SU-DHL-6 (cell line): ENCODE measurements around the gene ZNF579.

ENCODE experiments used
- H2AFZ ChIP-seq: fragments of 200-600 bp; sonication (generic); 2 replicates; pipeline ENCODE4 v1.6.1; 2014; ENCODE audit warnings: low read depth, mild to moderate bottlenecking, moderate library complexity, mixed read lengths, antibody characterized with exemption, low read length; ENCODE audit not compliant: severe bottlenecking
- H3F3A ChIP-seq: fragments of 200-600 bp; shearing (Covaris generic); 2 replicates; pipeline ENCODE4 v1.6.0; 2016; ENCODE audit warnings: antibody characterized with exemption, mild to moderate bottlenecking; ENCODE audit not compliant: insufficient read depth
- H3K27ac ChIP-seq: fragments of 200-600 bp; sonication (generic); 2 replicates; pipeline ENCODE4 v1.5.1; 2016; ENCODE audit warnings: low read depth, mild to moderate bottlenecking, low read length, moderate library complexity, mixed read lengths
- H3K27me3 ChIP-seq: fragments of 200-600 bp; sonication (generic), shearing (Covaris generic); 2 replicates; pipeline ENCODE4 v1.6.0; 2014; ENCODE audit warnings: mild to moderate bottlenecking, low read length
- H3K36me3 ChIP-seq: fragments of 200-600 bp; sonication (generic); 2 replicates; pipeline ENCODE4 v1.6.1; 2014; ENCODE audit warnings: mild to moderate bottlenecking, low read length, mixed read lengths
- H3K4me2 ChIP-seq: fragments of 300-600, 200-600 bp; shearing (Covaris generic), sonication (generic); 2 replicates; pipeline ENCODE4 v1.6.0; 2014; ENCODE audit warnings: low read length, low read depth, mild to moderate bottlenecking; ENCODE audit not compliant: poor library complexity, severe bottlenecking
- H3K4me3 ChIP-seq: fragments of 200-600 bp; sonication (generic); 2 replicates; pipeline ENCODE4 v1.5.1; 2014; ENCODE audit warnings: antibody characterized with exemption, low read length, mild to moderate bottlenecking, mixed read lengths; ENCODE audit not compliant: insufficient read depth, poor library complexity, severe bottlenecking
- H3K79me2 ChIP-seq: fragments of 200-600 bp; sonication (generic); 2 replicates; pipeline ENCODE4 v1.6.1; 2014; ENCODE audit warnings: mild to moderate bottlenecking, low read length, moderate library complexity; ENCODE audit not compliant: insufficient read depth
- H3K9ac ChIP-seq: fragments of 200-600 bp; sonication (generic); 2 replicates; pipeline ENCODE4 v1.7.0; 2014; ENCODE audit warnings: mild to moderate bottlenecking, low read length
- H3K9me2 ChIP-seq: fragments of 200-600 bp; sonication (generic); replicated peaks from 2 replicates; pipeline ENCODE4 v1.6.1; 2014; ENCODE audit warnings: low read length; ENCODE audit not compliant: insufficient read depth
- H3K9me3 ChIP-seq: fragments of 200-600 bp; sonication (generic); 2 replicates; pipeline ENCODE4 v1.6.1; 2014; ENCODE audit warnings: low read length, mixed read lengths; ENCODE audit not compliant: insufficient read depth
- H4K20me1 ChIP-seq: fragments of 200-600 bp; sonication (generic); 2 replicates; pipeline ENCODE4 v1.6.1; 2014; ENCODE audit warnings: low read depth, mild to moderate bottlenecking, antibody characterized with exemption, low read length, moderate library complexity, mixed read lengths
- EZH2phosphoT487 ChIP-seq: fragments of 200-600 bp; sonication (generic), shearing (Covaris generic); conservative IDR thresholded peaks from 2 replicates; pipeline ENCODE4 v1.6.1; 2018; ENCODE audit warnings: mild to moderate bottlenecking, antibody characterized with exemption, low read length, moderate library complexity, mixed read lengths
- TF ChIP-seq, protein P1 (sequence below): fragments of 200-600 bp; sonication (generic); IDR thresholded peaks from one replicate; pipeline ENCODE4 v1.5.1; 2017; ENCODE audit warnings: antibody characterized with exemption, mild to moderate bottlenecking, low read length, moderate library complexity; ENCODE audit not compliant: insufficient read depth, poor library complexity, severe bottlenecking

The ZNF579 gene

GRCh38 chr19:55614711-55615542 lies 34.3 kb upstream of the ZNF579 start:
- H3K9me3 ChIP-seq = no peaks in the 10 kb centered on the region
- TF ChIP-seq EZH2phosphoT487 = no peak
- TF ChIP-seq, protein P1, sequence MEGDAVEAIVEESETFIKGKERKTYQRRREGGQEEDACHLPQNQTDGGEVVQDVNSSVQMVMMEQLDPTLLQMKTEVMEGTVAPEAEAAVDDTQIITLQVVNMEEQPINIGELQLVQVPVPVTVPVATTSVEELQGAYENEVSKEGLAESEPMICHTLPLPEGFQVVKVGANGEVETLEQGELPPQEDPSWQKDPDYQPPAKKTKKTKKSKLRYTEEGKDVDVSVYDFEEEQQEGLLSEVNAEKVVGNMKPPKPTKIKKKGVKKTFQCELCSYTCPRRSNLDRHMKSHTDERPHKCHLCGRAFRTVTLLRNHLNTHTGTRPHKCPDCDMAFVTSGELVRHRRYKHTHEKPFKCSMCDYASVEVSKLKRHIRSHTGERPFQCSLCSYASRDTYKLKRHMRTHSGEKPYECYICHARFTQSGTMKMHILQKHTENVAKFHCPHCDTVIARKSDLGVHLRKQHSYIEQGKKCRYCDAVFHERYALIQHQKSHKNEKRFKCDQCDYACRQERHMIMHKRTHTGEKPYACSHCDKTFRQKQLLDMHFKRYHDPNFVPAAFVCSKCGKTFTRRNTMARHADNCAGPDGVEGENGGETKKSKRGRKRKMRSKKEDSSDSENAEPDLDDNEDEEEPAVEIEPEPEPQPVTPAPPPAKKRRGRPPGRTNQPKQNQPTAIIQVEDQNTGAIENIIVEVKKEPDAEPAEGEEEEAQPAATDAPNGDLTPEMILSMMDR = no peak
- no peak overlapping the region for H3K27ac ChIP-seq
- H3K9ac ChIP-seq = no peak overlapping the region
- H3K4me3 ChIP-seq = no peak overlapping the region
- peaks cover 4% of the 10 kb centered on the region; the same call in 1 of the 2 replicates for H3K79me2 ChIP-seq
- no peaks in the 10 kb centered on the region for H4K20me1 ChIP-seq
- H3K36me3 ChIP-seq = no peaks in the 10 kb centered on the region
- H3K27me3 ChIP-seq = no peaks in the 10 kb centered on the region
- no peaks in the 10 kb centered on the region for H3K9me2 ChIP-seq
- H3F3A ChIP-seq = peaks cover 6% of the 10 kb centered on the region; the same call in 1 of the 2 replicates
- H2AFZ ChIP-seq = no peak overlapping the region
- H3K4me2 ChIP-seq = no peak overlapping the region

DNA sequence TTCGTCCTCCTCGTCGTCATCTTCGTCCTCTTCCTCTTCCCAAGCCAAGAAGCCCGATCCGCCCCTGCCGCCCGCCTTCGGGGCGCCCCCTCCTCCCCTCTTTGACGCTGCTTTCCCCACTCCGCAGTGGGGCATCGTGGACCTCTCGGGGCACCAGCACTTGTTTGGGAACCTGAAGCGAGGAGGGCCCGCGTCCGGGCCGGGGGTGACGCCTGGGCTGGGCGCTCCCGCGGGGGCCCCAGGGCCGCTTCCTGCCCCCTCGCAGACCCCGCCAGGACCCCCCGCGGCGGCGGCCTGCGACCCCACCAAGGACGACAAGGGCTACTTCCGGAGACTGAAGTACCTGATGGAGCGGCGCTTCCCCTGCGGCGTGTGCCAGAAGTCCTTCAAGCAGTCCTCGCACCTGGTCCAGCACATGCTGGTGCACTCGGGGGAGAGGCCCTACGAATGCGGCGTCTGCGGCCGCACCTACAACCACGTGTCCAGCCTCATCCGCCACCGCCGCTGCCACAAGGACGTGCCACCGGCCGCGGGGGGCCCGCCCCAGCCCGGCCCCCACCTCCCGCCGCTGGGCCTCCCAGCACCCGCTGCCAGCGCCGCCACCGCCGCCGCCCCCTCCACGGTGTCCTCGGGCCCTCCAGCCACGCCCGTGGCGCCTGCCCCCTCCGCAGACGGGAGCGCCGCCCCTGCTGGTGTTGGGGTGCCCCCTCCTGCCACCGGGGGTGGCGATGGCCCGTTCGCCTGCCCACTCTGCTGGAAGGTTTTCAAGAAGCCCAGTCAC lies 33.5 kb upstream of the ZNF579 start:
- Histone ChIP-seq H3K27me3 (no peaks in the 10 kb centered on the region), H3K4me2 (no peak overlapping the region), H3K9ac (no peak overlapping the region), H4K20me1 (no peaks in the 10 kb centered on the region), H3K27ac (no peak overlapping the region), H3K79me2 (peaks cover 4% of the 10 kb centered on the region; the same call in 1 of the 2 replicates), H3K9me3 (no peaks in the 10 kb centered on the region), H3F3A (peaks cover 2% of the 10 kb centered on the region; the same call in 1 of the 2 replicates), H3K36me3 (no peaks in the 10 kb centered on the region), H3K9me2 (no peaks in the 10 kb centered on the region), H2AFZ (no peak overlapping the region), H3K4me3 (no peak overlapping the region)
- TF ChIP-seq, protein P1 = no peak
- no peak for TF ChIP-seq EZH2phosphoT487

- Histone ChIP-seq H3K4me2 (no peak overlapping the region), H3K27ac (no peak overlapping the region), H3K27me3 (no peaks in the 10 kb centered on the region), H3K9me3 (no peaks in the 10 kb centered on the region), H3K79me2 (peaks cover 8% of the 10 kb centered on the region; the same call in 1 of the 2 replicates), H3K4me3 (no peak overlapping the region), H3K9ac (no peak overlapping the region), H3K36me3 (no peaks in the 10 kb centered on the region), H3K9me2 (no peaks in the 10 kb centered on the region), H3F3A (no peaks in the 10 kb centered on the region), H2AFZ (no peak overlapping the region), H4K20me1 (no peaks in the 10 kb centered on the region)
- TF ChIP-seq EZH2phosphoT487 = no peak
- TF ChIP-seq, protein P1 = no peak
Observed at GRCh38 chr19:55613396-55613795, 32.7 kb upstream of the ZNF579 start.
